Spinal cord (tissue), 10 donors: ENCODE results near the gene DDIT3. TPM values are rescaled to one million over a fixed set of nuclear protein-coding genes. Genes with fewer than 3 reads are reported as not detected.

ENCODE experiments used
- DNase-seq, 6 donors: peaks; one replicate each; pipeline versions ENCODE4 v3.0.0 to v3.0.0-alpha.2; 2013 to 2015; ENCODE audit warnings: low spot score in 6 of 6, low read depth in 4 of 6
- H3K27ac ChIP-seq: one replicate; pipeline ENCODE4 v1.5.1; 2013; ENCODE audit warnings: low read depth, low read length, control low read depth
- H3K27me3 ChIP-seq: one replicate; pipeline ENCODE4 v1.6.1; 2013; ENCODE audit warnings: low read length; ENCODE audit not compliant: control insufficient read depth, insufficient read depth
- H3K36me3 ChIP-seq: one replicate; pipeline ENCODE4 v1.6.1; 2013; ENCODE audit warnings: low read length; ENCODE audit not compliant: control insufficient read depth, insufficient read depth
- H3K4me1 ChIP-seq: one replicate; pipeline ENCODE4 v1.6.1; 2013; ENCODE audit warnings: low read length; ENCODE audit not compliant: control insufficient read depth, insufficient read depth
- H3K4me3 ChIP-seq: one replicate; pipeline ENCODE4 v1.5.1; 2013; ENCODE audit warnings: low read depth, low read length, control low read depth
- H3K9me3 ChIP-seq: one replicate; pipeline ENCODE4 v1.6.1; 2013; ENCODE audit warnings: low read length; ENCODE audit not compliant: control insufficient read depth, insufficient read depth
- WGBS: methylation state at CpG from one replicate; pipeline ENCODE4 v1.1.5; 2013; ENCODE audit warnings: missing lambda C conversion rate; ENCODE audit not compliant: insufficient coverage; 5-methylcytosine and 5-hydroxymethylcytosine counted together
- polyA plus RNA-seq, 2 donors: library from polyadenylated mRNA; unstranded; fragments of 120-200 nt; gene quantifications; one replicate each; pipeline ENCODE4 v1.2.1, GENCODE V29; 2013; ENCODE audit not compliant: insufficient read length in 2 of 2
- total RNA-seq, 2 donors: library from RNA; depleted of rRNA in 1 of 2; stranded (reverse); fragments of 120-200 nt in 1 of 2; fragments of >200 nt in 1 of 2; gene quantifications; one replicate each; pipeline versions ENCODE4 v1.2.3 to v1.2.4, GENCODE V29; 2013 to 2014
- donor health status: healthy.

DDIT3 gene
- total and polyA plus RNA-seq, 4 donors: 19.9 to 46.7 (median 27.4) TPM

DNA sequence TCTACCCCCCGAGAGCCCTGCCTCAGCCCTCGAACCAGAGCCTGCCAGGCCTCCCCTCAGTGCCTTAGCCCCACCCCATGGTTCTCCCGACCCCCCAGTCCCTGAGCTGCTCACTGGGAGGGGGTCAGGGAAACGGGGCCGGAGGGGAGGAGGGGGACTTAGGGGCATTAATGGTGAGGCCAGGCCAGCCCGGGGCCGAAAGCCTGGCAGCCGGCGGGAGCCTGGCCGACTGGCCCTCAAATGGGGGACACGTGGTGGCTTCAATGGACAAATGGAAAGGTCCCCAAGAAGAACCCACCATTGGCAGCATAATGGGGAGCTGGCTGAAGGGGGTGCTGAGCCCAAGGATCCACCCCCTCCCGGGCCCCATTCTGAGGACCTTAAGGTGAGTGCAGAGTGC lies 7.9 kb upstream of the DDIT3 start:
- no peak overlapping the region for H3K4me3 ChIP-seq
- H3K27ac ChIP-seq: no peak overlapping the region
- no peaks in the 10 kb centered on the region for H3K9me3 ChIP-seq
- H3K27me3 ChIP-seq: no peaks in the 10 kb centered on the region
- DNase-seq: no peak
- peaks cover 31% of the 10 kb centered on the region for H3K4me1 ChIP-seq
- H3K36me3 ChIP-seq: peaks cover 86% of the 10 kb centered on the region
- WGBS: 93% methylated on average over 7 of the region's 12 CpGs

DNA sequence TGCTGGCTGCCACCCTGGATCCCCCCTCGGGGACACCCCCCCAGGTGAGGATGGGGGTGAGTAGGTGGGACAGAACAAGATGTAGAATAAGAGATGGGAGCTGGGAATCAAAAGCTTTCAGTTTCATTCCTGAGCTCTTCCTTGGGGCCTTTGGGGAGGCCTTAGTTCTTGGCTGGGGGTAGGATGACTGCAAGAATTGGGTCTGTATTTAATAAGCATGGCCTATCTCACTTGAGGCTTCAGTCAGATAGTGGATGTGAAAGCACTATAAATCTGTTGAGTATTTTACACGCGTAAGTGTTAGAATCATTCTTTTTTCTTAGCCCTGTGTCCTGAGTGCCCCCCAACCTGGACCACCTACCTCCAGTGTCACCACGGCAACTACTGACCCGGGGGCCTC lies 6.9 kb upstream of the DDIT3 start:
- Histone ChIP-seq H3K27me3 (no peaks in the 10 kb centered on the region), H3K36me3 (peaks cover 76% of the 10 kb centered on the region), H3K9me3 (no peaks in the 10 kb centered on the region), H3K4me1 (peaks cover 34% of the 10 kb centered on the region), H3K27ac (no peak overlapping the region), H3K4me3 (no peak overlapping the region)
- WGBS: no CpG with 5 or more reads among the region's 5 CpGs
- no peak for DNase-seq

DNA sequence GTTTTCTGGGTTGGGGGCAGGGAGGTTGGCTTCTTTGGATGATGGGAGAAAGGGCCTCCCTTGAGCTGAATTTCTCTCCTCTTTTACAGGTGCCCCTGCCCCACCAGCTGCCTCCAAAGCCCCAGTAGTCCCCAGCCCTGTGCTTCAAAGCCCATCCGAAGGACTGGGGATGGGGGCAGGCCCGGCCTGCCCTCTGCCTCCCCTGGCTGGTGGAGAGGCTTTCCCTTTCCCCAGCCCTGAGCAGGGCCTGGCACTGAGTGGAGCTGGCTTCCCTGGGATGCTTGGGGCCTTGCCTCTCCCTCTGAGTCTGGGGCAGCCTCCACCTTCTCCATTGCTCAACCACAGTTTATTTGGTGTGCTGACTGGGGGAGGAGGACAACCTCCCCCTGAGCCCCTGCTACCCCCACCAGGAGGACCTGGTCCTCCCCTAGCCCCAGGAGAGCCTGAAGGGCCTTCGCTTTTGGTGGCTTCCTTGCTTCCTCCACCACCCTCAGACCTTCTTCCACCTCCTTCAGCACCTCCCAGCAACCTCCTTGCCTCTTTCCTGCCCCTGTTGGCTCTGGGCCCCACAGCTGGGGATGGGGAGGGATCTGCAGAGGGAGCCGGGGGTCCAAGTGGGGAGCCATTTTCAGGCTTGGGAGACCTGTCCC lies 6.3 kb upstream of the DDIT3 start:
- H3K27ac ChIP-seq: no peak overlapping the region
- peaks cover 40% of the 10 kb centered on the region for H3K4me1 ChIP-seq
- peaks cover 72% of the 10 kb centered on the region for H3K36me3 ChIP-seq
- no peaks in the 10 kb centered on the region for H3K9me3 ChIP-seq
- WGBS: 71% methylated on average over 2 of the region's 4 CpGs
- DNase-seq: no peak
- no peaks in the 10 kb centered on the region for H3K27me3 ChIP-seq
- H3K4me3 ChIP-seq: no peak overlapping the region

DNA sequence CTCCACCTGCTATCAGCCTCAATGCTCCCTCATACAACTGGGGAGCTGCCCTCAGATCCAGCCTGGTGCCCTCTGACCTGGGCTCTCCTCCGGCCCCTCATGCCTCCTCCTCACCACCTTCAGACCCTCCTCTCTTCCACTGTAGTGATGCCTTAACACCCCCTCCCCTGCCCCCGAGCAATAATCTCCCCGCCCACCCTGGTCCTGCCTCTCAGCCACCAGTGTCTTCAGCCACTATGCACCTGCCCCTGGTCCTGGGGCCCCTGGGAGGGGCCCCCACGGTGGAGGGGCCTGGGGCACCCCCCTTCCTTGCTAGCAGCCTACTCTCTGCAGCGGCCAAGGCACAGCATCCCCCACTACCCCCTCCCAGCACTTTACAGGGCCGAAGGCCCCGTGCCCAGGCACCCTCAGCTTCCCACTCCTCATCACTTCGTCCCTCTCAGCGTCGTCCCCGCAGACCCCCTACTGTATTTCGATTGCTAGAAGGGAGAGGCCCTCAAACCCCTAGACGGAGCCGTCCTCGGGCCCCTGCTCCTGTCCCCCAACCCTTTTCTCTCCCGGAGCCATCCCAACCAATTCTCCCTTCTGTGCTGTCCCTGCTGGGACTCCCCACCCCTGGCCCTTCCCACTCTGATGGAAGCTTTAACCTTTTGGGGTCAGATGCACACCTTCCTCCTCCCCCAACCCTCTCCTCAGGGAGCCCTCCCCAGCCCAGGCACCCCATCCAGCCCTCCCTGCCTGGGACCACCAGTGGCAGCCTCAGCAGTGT lies 5.5 kb upstream of the DDIT3 start:
- Histone ChIP-seq H3K27me3 (no peaks in the 10 kb centered on the region), H3K4me3 (no peak overlapping the region), H3K36me3 (peaks cover 65% of the 10 kb centered on the region), H3K4me1 (peaks cover 48% of the 10 kb centered on the region), H3K9me3 (no peaks in the 10 kb centered on the region), H3K27ac (no peak overlapping the region)
- no peak for DNase-seq
- 77% methylated on average over 15 of the region's 16 CpGs for WGBS

DNA sequence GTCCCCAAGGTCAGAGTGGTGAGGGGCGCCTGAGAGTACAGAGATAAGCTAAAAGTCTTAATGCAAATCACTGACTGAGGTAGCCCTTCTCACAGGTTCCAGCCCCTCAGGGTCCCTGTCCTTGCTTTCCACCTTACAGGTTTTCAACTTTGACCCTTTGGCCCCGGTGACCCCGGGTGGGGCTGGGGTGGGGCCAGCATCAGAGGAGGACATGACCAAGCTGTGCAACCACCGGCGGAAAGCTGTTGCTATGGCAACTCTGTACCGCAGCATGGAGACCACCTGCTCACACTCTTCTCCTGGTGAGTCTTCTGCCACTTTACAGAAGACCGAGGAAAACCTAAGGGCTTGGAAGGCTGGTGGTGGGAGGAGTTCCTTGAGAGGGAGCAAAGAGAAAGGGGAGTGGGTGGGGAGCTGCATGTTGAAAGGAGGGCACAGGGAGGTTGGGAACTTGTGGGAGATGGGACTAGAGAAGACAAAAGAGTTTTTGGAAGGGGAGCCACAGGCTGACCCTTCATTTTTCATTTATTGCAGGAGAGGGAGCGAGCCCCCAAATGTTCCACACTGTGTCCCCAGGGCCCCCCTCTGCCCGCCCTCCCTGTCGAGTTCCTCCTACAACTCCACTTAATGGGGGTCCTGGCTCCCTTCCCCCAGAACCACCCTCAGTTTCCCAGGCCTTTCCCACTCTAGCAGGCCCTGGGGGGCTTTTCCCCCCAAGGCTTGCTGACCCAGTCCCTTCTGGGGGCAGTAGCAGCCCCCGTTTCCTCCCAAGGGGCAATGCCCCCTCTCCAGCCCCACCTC lies 4.7 kb upstream of the DDIT3 start:
- DNase-seq: peak in 1 of 6 donors; percentile 9
- peaks cover 50% of the 10 kb centered on the region for H3K4me1 ChIP-seq
- peaks cover 59% of the 10 kb centered on the region for H3K36me3 ChIP-seq
- H3K27me3 ChIP-seq: no peaks in the 10 kb centered on the region
- WGBS: 59% methylated on average over 9 of the region's 11 CpGs
- no peak overlapping the region for H3K27ac ChIP-seq
- H3K4me3 ChIP-seq: no peak overlapping the region
- H3K9me3 ChIP-seq: no peaks in the 10 kb centered on the region

DNA sequence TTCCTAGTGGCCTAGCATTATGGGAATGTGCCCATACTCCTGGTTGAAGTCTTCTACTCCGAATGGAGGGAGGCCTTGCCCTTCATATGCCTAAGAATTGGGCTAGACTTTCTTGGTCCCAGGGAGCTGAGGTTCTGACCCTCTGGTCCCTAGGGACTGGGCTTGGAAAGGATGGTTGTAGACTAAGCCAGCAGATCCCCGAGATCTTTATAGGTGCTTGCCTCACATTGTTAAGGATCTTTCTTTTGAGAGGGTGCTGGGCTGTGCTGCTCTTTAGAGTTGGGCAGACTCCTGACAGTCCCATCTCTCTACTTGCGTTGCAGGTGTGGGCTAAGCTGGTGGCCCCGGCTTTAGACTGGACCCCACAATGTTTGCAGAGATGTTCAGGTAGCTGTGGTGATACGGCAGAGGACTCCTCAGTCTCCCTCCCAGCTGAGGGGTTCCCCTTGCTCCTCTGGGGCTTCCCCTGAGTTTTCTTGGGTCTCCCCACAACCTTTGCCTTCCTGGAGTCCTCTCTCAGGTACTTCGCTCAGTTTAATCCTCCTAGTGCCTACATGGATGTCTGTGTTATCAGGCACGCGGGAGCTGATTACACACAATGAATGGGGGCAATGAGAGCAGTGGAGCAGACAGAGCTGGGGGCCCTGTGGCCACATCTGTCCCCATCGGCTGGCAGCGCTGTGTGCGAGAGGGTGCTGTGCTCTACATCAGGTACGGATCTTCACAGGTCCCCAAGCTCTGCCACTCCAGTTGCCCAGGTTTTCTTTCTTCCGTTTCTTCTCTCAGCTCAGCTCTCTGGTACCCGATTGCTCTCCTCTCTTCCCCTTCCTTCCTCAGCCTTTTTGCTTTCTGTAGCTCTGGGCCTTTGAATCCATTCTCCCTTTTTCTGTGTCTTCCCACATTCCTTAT lies 3.6 kb upstream of the DDIT3 start:
- DNase-seq: no peak
- Histone ChIP-seq H3K4me1 (peaks cover 59% of the 10 kb centered on the region), H3K36me3 (peaks cover 49% of the 10 kb centered on the region), H3K27ac (peak overlapping the region; percentile 100), H3K4me3 (peak overlapping the region; percentile 79), H3K27me3 (no peaks in the 10 kb centered on the region), H3K9me3 (no peaks in the 10 kb centered on the region)
- 52% methylated on average over 11 of the region's 14 CpGs for WGBS

DNA sequence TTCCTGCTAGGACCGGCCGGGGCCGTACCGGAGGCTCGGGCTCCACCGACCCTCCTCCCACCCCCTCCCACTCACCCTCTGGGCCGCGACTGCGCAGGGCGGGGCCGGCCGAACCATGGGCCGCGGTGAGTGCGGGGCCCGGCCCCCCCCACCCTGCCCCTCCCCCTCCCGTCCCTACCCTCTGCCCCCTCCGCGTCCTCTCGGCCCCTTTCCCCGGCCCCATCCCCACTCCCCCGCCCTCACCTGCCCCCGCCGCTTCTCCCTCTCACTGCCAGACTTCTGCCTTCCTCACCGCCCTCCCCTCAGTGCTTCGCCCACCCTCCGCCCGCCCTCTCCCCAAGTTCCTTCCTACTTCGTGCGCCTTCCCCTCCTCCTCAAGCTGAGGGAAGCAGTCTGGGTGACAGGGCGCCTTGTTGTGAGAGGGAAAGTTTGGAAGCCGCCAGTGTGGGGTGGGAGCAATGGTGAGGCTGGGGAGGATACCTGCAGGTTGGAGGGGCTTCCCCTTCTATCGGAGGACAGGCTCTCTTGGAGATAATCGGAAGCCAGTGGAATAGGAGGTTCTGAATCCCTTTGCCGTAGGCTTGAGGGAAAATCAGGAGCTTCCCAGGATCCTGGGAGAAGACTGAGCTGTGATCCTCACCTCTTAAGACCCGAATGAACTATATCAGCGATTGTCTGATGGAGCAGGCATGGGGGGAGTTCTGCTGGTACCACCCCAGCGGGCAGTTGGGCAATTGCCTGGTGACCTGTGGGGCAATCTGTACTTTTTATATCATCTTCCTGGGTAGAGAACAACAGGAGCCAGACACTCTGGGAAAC lies 2.8 kb upstream of the DDIT3 start:
- Histone ChIP-seq H3K9me3 (no peaks in the 10 kb centered on the region), H3K27ac (peak overlapping the region; percentile 100), H3K27me3 (no peaks in the 10 kb centered on the region), H3K36me3 (peaks cover 46% of the 10 kb centered on the region), H3K4me3 (peak overlapping the region; percentile 79), H3K4me1 (peaks cover 66% of the 10 kb centered on the region)
- 2% methylated on average over 13 of the region's 38 CpGs for WGBS
- peak in 3 of 6 donors; percentile 18 to 78 (median 78) for DNase-seq

DNA sequence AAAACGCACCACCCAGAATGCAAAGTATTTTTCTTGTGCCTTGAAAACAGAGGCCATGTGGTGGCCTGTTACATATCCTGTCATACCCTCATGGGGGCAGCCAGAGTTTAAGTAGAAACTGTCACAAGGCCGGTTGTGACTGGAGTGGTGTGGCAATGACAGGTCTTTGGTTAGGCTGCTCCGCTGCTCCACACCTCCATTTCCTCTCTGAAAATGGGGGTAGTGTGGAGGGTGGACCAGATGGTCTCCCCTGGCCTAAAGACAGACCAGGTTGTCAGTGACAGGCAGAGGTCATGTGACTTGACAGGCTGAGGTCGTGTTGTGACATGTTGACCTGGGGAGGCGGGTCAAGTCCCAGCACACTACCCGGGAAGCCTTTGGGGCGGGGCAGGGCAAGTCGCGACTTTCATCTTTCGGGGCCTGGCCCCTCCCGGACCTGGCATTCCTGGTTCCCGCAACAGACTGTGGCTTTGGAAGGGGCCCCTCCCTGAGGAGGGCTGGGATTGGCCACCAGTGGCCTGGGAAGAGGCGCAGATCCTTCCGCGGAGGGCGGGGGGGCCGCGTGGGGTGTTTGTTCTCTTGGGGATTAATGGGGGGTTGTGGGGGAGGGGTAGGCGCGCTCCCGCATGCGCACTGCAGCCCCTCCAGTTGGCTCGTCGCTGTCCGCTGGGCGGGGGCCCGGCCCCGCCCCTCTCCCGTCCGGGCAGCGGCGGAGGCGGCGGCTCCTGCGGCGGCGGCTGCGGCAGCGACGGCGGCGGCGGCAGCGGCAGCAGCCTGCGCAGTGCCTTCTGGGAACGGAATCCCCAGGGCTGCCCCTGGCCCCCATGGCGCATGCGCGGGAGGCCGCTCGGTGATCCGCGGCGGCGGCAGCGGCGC lies 1.9 kb upstream of the DDIT3 start, which contains the start of gene MBD6:
Gene MBD6 (plus strand): TSS at position 814 of the 876 bp plus-strand sequence. CDS start 1,480 bp downstream, outside the sequence.
- H3K4me3 ChIP-seq: peak within 1 kb of the TSS; percentile 79
- no peaks in the 10 kb centered on the region for H3K9me3 ChIP-seq
- peaks cover 40% of the 10 kb centered on the region for H3K36me3 ChIP-seq
- DNase-seq: peak; percentile 50 to 94 (median 73)
- peaks cover 66% of the 10 kb centered on the region for H3K4me1 ChIP-seq
- no peaks in the 10 kb centered on the region for H3K27me3 ChIP-seq
- H3K27ac ChIP-seq: peak within 1 kb of the TSS; percentile 100
- 1% methylated on average over 54 of the region's 57 CpGs for WGBS
